ENCODE data around the gene MRPL36. TPM values are rescaled to one million over a fixed set of nuclear protein-coding genes. Genes with fewer than 3 reads are reported as not detected.

MRPL36 gene
- total and polyA plus RNA-seq, 2 donors (not counting 3 experiments of a cell fraction or from before 2014, with no cell fraction given) = 70.3 to 72.7 TPM

DNA sequence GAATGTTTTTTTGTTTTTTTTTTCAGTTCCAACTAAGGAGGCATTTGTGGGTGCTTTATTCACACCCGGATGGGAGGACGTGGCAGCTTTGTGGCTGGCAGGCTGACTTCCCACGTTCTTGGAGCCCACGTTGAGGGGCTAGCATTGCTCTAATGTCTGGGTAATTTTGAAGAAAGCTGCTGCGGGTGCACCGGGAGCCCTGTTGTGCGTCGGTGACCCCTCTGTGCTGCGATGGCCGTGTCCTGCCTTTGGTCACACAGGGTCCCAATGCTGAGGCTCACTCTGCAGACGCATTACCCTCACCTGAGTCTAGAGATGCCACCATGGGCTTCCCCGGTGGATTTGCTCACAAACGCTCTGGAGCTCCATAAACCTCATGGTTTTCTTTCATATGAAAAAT, 35.8 kb upstream of the MRPL36 start:
- Histone ChIP-seq H3K9me1 (replicated peaks; ENCODE audit: control insufficient read depth, extremely low read depth, insufficient read depth, low read length) (no peaks in the 10 kb centered on the region), H3K9me3 (replicated peaks; ENCODE audit: control insufficient read depth, insufficient read depth, low read length) (no peaks in the 10 kb centered on the region), H3K9ac (replicated peaks; ENCODE audit: extremely low read depth, insufficient read depth, low read length) (no peak overlapping the region), H3K4me1 (ENCODE audit: control insufficient read depth, extremely low read depth, insufficient read depth, low read length) (no peaks in the 10 kb centered on the region), H3K4me3 (replicated peaks in 1 of 3; ENCODE audit: insufficient read depth in 1 of 3, low read depth in 1 of 3, low read length in 3 of 3) (no peak overlapping the region), H4K20me1 (replicated peaks; ENCODE audit: control insufficient read depth, extremely low read depth, insufficient read depth, low read length) (no peaks in the 10 kb centered on the region), H3K27me3 (ENCODE audit: control insufficient read depth in 2 of 2, insufficient read depth in 2 of 2, low read length in 2 of 2) (no peaks in the 10 kb centered on the region), H3K36me3 (ENCODE audit: control insufficient read depth in 2 of 2, extremely low read depth in 1 of 2, insufficient read depth in 2 of 2, low read length in 2 of 2) (no peaks in the 10 kb centered on the region), H3K4me2 (ENCODE audit: insufficient read depth, low read length) (no peak overlapping the region), H3K27ac (ENCODE audit: insufficient read depth, low read depth, low read length) (no peak overlapping the region), H2AFZ (ENCODE audit: low read depth, low read length) (no peak overlapping the region), H3K79me2 (ENCODE audit: control insufficient read depth, insufficient read depth, low read length) (no peaks in the 10 kb centered on the region)
- intact Hi-C loops (cut with micrococcal nuclease) (no loop called here), dilution Hi-C loops (cut with MboI; ENCODE audit: extremely low pct_ligation_motif_present, low sequenced_read_pairs) (no loop called here)
- no TSS peak for BruUV-seq (replicated peaks)
- FAIRE-seq (no peak), DNase-seq (ENCODE audit: low read depth, low spot score) (no peak)
- ChIA-PET CTCF (no interaction called here), POLR2A (no interaction called here)
- TF ChIP-seq MAX (IDR thresholded peaks at IDR 0.05; ENCODE audit: insufficient read depth, insufficient read length) (no peak), MYC (IDR thresholded peaks at IDR 0.05; ENCODE audit: low read depth, low read length) (no peak), POLR2A (IDR thresholded peaks at IDR 0.05; ENCODE audit: low read depth, low read length) (no peak), GATA2 (IDR thresholded peaks at IDR 0.05; ENCODE audit: insufficient read depth, insufficient read length, low read depth, low read length) (no peak)
- TF ChIP-seq, protein P1, sequence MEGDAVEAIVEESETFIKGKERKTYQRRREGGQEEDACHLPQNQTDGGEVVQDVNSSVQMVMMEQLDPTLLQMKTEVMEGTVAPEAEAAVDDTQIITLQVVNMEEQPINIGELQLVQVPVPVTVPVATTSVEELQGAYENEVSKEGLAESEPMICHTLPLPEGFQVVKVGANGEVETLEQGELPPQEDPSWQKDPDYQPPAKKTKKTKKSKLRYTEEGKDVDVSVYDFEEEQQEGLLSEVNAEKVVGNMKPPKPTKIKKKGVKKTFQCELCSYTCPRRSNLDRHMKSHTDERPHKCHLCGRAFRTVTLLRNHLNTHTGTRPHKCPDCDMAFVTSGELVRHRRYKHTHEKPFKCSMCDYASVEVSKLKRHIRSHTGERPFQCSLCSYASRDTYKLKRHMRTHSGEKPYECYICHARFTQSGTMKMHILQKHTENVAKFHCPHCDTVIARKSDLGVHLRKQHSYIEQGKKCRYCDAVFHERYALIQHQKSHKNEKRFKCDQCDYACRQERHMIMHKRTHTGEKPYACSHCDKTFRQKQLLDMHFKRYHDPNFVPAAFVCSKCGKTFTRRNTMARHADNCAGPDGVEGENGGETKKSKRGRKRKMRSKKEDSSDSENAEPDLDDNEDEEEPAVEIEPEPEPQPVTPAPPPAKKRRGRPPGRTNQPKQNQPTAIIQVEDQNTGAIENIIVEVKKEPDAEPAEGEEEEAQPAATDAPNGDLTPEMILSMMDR (IDR thresholded peaks at IDR 0.05; ENCODE audit: extremely low read depth in 1 of 2, insufficient read depth in 1 of 2, low read depth in 1 of 2, low read length in 2 of 2) = no peak

DNA sequence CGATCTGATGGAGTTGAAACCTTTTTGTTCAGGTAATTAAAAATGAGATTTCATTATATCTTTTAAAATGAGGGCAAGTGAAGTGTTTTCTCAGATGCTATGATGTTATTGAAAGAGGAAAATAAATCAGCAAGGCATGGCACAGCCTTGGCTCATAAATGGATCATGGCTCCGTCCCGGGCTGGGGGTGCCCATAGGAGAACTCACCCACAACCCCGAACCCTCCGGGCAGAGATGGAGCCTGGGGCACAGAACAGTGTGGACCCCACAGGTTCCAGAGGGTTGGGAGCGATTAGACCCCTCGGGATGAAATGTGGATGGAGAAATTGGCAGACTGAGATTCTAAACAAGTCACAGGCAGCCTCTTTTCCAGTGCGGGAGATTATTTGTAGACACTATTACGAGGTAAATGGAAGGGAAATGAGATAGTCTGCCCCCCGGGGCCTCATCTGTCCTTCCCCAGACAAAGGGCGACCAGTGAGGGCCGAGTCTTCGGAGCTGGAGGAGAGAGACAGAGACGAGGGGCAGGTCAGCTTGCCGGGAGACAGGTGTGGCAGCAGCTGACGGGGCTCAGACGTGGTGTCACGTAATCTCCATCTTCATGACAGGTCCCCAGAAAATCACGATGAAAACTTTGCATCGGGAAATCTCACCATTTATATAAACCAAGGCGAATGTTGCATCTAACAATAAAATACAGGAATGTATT, 35.2 kb upstream of the MRPL36 start:
- H3K9me1 ChIP-seq (replicated peaks; ENCODE audit: control insufficient read depth, extremely low read depth, insufficient read depth, low read length) = no peaks in the 10 kb centered on the region
- H3K27me3 ChIP-seq (ENCODE audit: control insufficient read depth in 2 of 2, insufficient read depth in 2 of 2, low read length in 2 of 2) = no peaks in the 10 kb centered on the region
- no TSS peak for BruUV-seq (replicated peaks)
- no peaks in the 10 kb centered on the region for H3K4me1 ChIP-seq (ENCODE audit: control insufficient read depth, extremely low read depth, insufficient read depth, low read length)
- dilution Hi-C loops (cut with MboI; ENCODE audit: extremely low pct_ligation_motif_present, low sequenced_read_pairs) = no loop called here
- no peak for FAIRE-seq
- ChIA-PET POLR2A (no interaction called here), CTCF (no interaction called here)
- H2AFZ ChIP-seq (ENCODE audit: low read depth, low read length) = no peak overlapping the region
- no peak overlapping the region for H3K4me2 ChIP-seq (ENCODE audit: insufficient read depth, low read length)
- no peak overlapping the region for H3K27ac ChIP-seq (ENCODE audit: insufficient read depth, low read depth, low read length)
- no peaks in the 10 kb centered on the region for H3K36me3 ChIP-seq (ENCODE audit: control insufficient read depth in 2 of 2, extremely low read depth in 1 of 2, insufficient read depth in 2 of 2, low read length in 2 of 2)
- intact Hi-C loops (cut with micrococcal nuclease) = no loop called here
- TF ChIP-seq GATA2 (IDR thresholded peaks at IDR 0.05; ENCODE audit: insufficient read depth, insufficient read length, low read depth, low read length) = no peak
- no peak for TF ChIP-seq EZH2 (IDR thresholded peaks at IDR 0.05; ENCODE audit: borderline replicate concordance, low read depth, low read length, severe bottlenecking)
- TF ChIP-seq POLR2AphosphoS5 (IDR thresholded peaks at IDR 0.05; ENCODE audit: insufficient read depth, low read depth, low read length) = no peak
- TF ChIP-seq, protein P1 (IDR thresholded peaks at IDR 0.05; ENCODE audit: extremely low read depth in 1 of 2, insufficient read depth in 1 of 2, low read depth in 1 of 2, low read length in 2 of 2) = no peak
- TF ChIP-seq JUN (IDR thresholded peaks at IDR 0.05; ENCODE audit: borderline replicate concordance, insufficient read depth, insufficient read length, low read depth) = no peak
- no peak for TF ChIP-seq FOS (IDR thresholded peaks at IDR 0.05; ENCODE audit: borderline replicate concordance, insufficient read depth, low read length)
- no peak for TF ChIP-seq MAX (IDR thresholded peaks at IDR 0.05; ENCODE audit: insufficient read depth, insufficient read length)
- no peak for TF ChIP-seq POLR2A (IDR thresholded peaks at IDR 0.05; ENCODE audit: low read depth, low read length)
- TF ChIP-seq MYC (IDR thresholded peaks at IDR 0.05; ENCODE audit: low read depth, low read length) = no peak
- no peak overlapping the region for H3K4me3 ChIP-seq (replicated peaks in 1 of 3; ENCODE audit: insufficient read depth in 1 of 3, low read depth in 1 of 3, low read length in 3 of 3)
- no peak for DNase-seq (ENCODE audit: low read depth, low spot score)
- H3K79me2 ChIP-seq (ENCODE audit: control insufficient read depth, insufficient read depth, low read length) = no peaks in the 10 kb centered on the region
- no peak overlapping the region for H3K9ac ChIP-seq (replicated peaks; ENCODE audit: extremely low read depth, insufficient read depth, low read length)
- no peaks in the 10 kb centered on the region for H3K9me3 ChIP-seq (replicated peaks; ENCODE audit: control insufficient read depth, insufficient read depth, low read length)
- H4K20me1 ChIP-seq (replicated peaks; ENCODE audit: control insufficient read depth, extremely low read depth, insufficient read depth, low read length) = no peaks in the 10 kb centered on the region

All from endothelial cell of umbilical vein (primary cell).